GM23338 (cell line): ENCODE data around the gene TNFAIP3.

ENCODE experiments used
- CREB1 ChIP-seq: fragments of 250-450 bp; sonication (Bioruptor Pico); IDR thresholded peaks from 2 replicates; pipeline ENCODE4 v1.5.0; 2020; ENCODE audit warnings: low read depth, mild to moderate bottlenecking, moderate library complexity
- CTCF ChIP-seq, 2 experiments: fragments of 200-600 bp in 1 of 2; sonication (generic) in 1 of 2; conservative IDR thresholded peaks; 2 replicates each; pipeline versions ENCODE4 v1.5.1 to v1.6.1; 2016 to 2017; ENCODE audit warnings: antibody characterized with exemption in 2 of 2, low read depth in 2 of 2, mild to moderate bottlenecking in 2 of 2, moderate library complexity in 1 of 2
- EZH2 ChIP-seq: fragments of 200-600 bp; sonication (generic); IDR thresholded peaks from one replicate; pipeline ENCODE4 v1.8.0; 2017; ENCODE audit warnings: antibody characterized with exemption, mild to moderate bottlenecking, low read depth; ENCODE audit not compliant: unreplicated experiment
- EZH2phosphoT487 ChIP-seq: fragments of 200-600 bp; sonication (generic); IDR thresholded peaks from one replicate; pipeline ENCODE4 v1.8.1; 2018; ENCODE audit warnings: antibody characterized with exemption; ENCODE audit not compliant: unreplicated experiment
- JUNB ChIP-seq: IDR thresholded peaks from one replicate; pipeline ENCODE4 v1.6.1; 2016; ENCODE audit warnings: antibody characterized with exemption; ENCODE audit not compliant: unreplicated experiment
- POLR2AphosphoS5 ChIP-seq: IDR thresholded peaks from 2 replicates; pipeline ENCODE4 v1.6.1; 2016; ENCODE audit warnings: antibody characterized with exemption, low read depth
- REST ChIP-seq: IDR thresholded peaks from one replicate; pipeline ENCODE4 v1.6.1; 2018; ENCODE audit warnings: antibody characterized with exemption; ENCODE audit not compliant: unreplicated experiment
- STAT1 ChIP-seq: IDR thresholded peaks from one replicate; pipeline ENCODE4 v1.6.1; 2016; ENCODE audit warnings: antibody characterized with exemption; ENCODE audit not compliant: unreplicated experiment
- ZNF114 ChIP-seq: fragments of 250-450 bp; sonication (Bioruptor Pico); IDR thresholded peaks from 2 replicates; pipeline ENCODE4 v1.5.0; 2020; ENCODE audit warnings: mild to moderate bottlenecking, moderate library complexity
- ZNF331 ChIP-seq: fragments of 250-450 bp; sonication (Bioruptor Pico); IDR thresholded peaks from 2 replicates; pipeline ENCODE4 v1.5.0; 2020; ENCODE audit warnings: low read depth, mild to moderate bottlenecking, moderate library complexity

GRCh38 chr6:137870308-137870644, 3.2 kb downstream of the TNFAIP3 start:
- TF ChIP-seq JUNB: no peak
- TF ChIP-seq CTCF (conservative IDR thresholded peaks at IDR 0.05; ENCODE audit: low read depth in 2 of 2): no peak
- no peak for TF ChIP-seq POLR2AphosphoS5
- no peak for TF ChIP-seq CREB1 (CRISPR knock-in tag)
- TF ChIP-seq EZH2phosphoT487: no peak
- no peak for TF ChIP-seq EZH2
- no peak for TF ChIP-seq ZNF331
- TF ChIP-seq STAT1: no peak
- no peak for TF ChIP-seq ZNF114 (CRISPR knock-in tag)
- no peak for TF ChIP-seq REST
